ENCODE measurements around the gene SRSF4. TPM values are rescaled to one million over a fixed set of nuclear protein-coding genes. Genes with fewer than 3 reads are reported as not detected.

Gene SRSF4
- total and polyA plus RNA-seq, 2 of the 8 experiments (the other 6 are each of a cell fraction or from before 2014, with no cell fraction given): 34.9 to 86.5 TPM

GRCh38 chr1:29211086-29212030, 29.7 kb upstream of the SRSF4 start (continued):
- no peak for TF ChIP-seq HDAC2 (IDR thresholded peaks at IDR 0.05; ENCODE audit: borderline replicate concordance in 1 of 2, low read depth in 2 of 2, low read length in 2 of 2)
- TF ChIP-seq, protein P1, sequence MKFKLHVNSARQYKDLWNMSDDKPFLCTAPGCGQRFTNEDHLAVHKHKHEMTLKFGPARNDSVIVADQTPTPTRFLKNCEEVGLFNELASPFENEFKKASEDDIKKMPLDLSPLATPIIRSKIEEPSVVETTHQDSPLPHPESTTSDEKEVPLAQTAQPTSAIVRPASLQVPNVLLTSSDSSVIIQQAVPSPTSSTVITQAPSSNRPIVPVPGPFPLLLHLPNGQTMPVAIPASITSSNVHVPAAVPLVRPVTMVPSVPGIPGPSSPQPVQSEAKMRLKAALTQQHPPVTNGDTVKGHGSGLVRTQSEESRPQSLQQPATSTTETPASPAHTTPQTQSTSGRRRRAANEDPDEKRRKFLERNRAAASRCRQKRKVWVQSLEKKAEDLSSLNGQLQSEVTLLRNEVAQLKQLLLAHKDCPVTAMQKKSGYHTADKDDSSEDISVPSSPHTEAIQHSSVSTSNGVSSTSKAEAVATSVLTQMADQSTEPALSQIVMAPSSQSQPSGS (IDR thresholded peaks at IDR 0.05; ENCODE audit: low read length): no peak

Data from H1 (cell line).